Panc1 (cell line): ENCODE data around the gene SULT4A1. TPM values are rescaled to one million over a fixed set of nuclear protein-coding genes. Genes with fewer than 3 reads are reported as not detected.

ENCODE experiments used
- ATAC-seq: fragments of 200-7000 bp; cut with Tn5 transposase; 2 replicates; pipeline ENCODE4 v1.9.1; 2020; ENCODE audit warnings: mild to moderate bottlenecking, moderate library complexity
- BruUV-seq: library from RNA; stranded (reverse); fragments of 400-500 nt; replicated peaks from 2 replicates; lab custom pipeline; 2021; lab: Mats Ljungman, UMichigan
- CTCF ChIA-PET: fragments of 300-600 bp; sonication (Branson Sonifier 250); formaldehyde crosslinking; loops from one replicate; lab custom pipeline; 2022; ENCODE audit warnings: antibody characterized with exemption; lab: Charles Lee
- POLR2A ChIA-PET: fragments of 300-600 bp; sonication (Branson Sonifier 250); formaldehyde crosslinking; loops from one replicate; lab custom pipeline; 2022; ENCODE audit warnings: antibody characterized with exemption; lab: Charles Lee
- DNase-seq: peaks from one replicate; pipeline ENCODE4 v3.0.0-alpha.2; 2010; ENCODE audit warnings: low read depth, low spot score
- H3K27ac ChIP-seq: 2 replicates; pipeline ENCODE4 v1.5.1; 2011; ENCODE audit warnings: mild to moderate bottlenecking, low read length, inconsistent platforms
- H3K27me3 ChIP-seq: fragments of 200-500 bp; sonication (Bioruptor generic); 2 replicates; pipeline ENCODE4 v1.6.0; 2014; ENCODE audit warnings: low read length, inconsistent platforms; ENCODE audit not compliant: control insufficient read depth, insufficient read depth
- H3K36me3 ChIP-seq: fragments of 200-500 bp; sonication (Bioruptor generic); 2 replicates; pipeline ENCODE4 v1.5.1; 2014; ENCODE audit warnings: inconsistent platforms, mild to moderate bottlenecking, low read length, moderate library complexity; ENCODE audit not compliant: control insufficient read depth, insufficient read depth
- H3K4me1 ChIP-seq: 2 replicates; pipeline ENCODE4 v1.5.1; 2011; ENCODE audit warnings: inconsistent platforms, mild to moderate bottlenecking, low read length, moderate library complexity; ENCODE audit not compliant: control insufficient read depth, insufficient read depth
- H3K4me3 ChIP-seq, 2 experiments: 2 replicates each; pipeline ENCODE4 v1.5.1; 2011 to 2012; ENCODE audit warnings: low read depth in 2 of 2, low read length in 2 of 2, mild to moderate bottlenecking in 2 of 2, inconsistent platforms in 1 of 2, moderate library complexity in 1 of 2
- H3K9me3 ChIP-seq: fragments of 200-500 bp; sonication (Bioruptor generic); 2 replicates; pipeline ENCODE4 v1.5.1; 2014; ENCODE audit warnings: low read depth, mild to moderate bottlenecking, inconsistent platforms, low read length, moderate library complexity; ENCODE audit not compliant: control insufficient read depth, insufficient read depth
- POLR2AphosphoS5 ChIP-seq: IDR thresholded peaks from 2 replicates; pipeline ENCODE4 v1.6.1; 2012; ENCODE audit warnings: mild to moderate bottlenecking, low read depth, low read length, moderate library complexity
- SIN3A ChIP-seq: IDR thresholded peaks from 2 replicates; pipeline ENCODE4 v1.6.1; 2012; ENCODE audit warnings: low read depth, mild to moderate bottlenecking, low read length, moderate library complexity, borderline replicate concordance; ENCODE audit not compliant: insufficient read depth
- TCF7L2 ChIP-seq: IDR thresholded peaks from 2 replicates; pipeline ENCODE4 v1.6.1; 2011; ENCODE audit warnings: mild to moderate bottlenecking, low read depth, low read length, inconsistent platforms
- in situ Hi-C: cut with HindIII; loops from 2 replicates; pipeline ENCODE4 v1.10.0; 2016; ENCODE audit warnings: low sequenced_read_pairs, low pct_unique_long_range_greater_than_20kb
- intact Hi-C: fragments of 100-400 bp; cut with micrococcal nuclease; formaldehyde crosslinking; loops from one replicate; pipeline ENCODE4 v1.10.0; 2022; ENCODE audit not compliant: unreplicated experiment
- total RNA-seq: library from RNA; stranded (reverse); gene quantifications from one replicate; pipeline ENCODE4 v1.2.1, GENCODE V29; 2021; ENCODE audit not compliant: unreplicated experiment
- TF ChIP-seq, protein P1 (sequence below): fragments of 450-650 bp; IDR thresholded peaks from 2 replicates; pipeline ENCODE4 v1.5.1; 2017; ENCODE audit warnings: mild to moderate bottlenecking
- TF ChIP-seq, protein P2 (sequence below), 2 experiments: IDR thresholded peaks; 2 replicates each; pipeline ENCODE4 v1.6.1; 2011 to 2012; ENCODE audit warnings: low read depth in 2 of 2, control low read depth in 1 of 2, low read length in 1 of 2, mild to moderate bottlenecking in 1 of 2, moderate library complexity in 1 of 2; ENCODE audit not compliant: insufficient read depth in 1 of 2

Gene SULT4A1
- total RNA-seq, 1 experiment from 2014 or later: 12.0 TPM

DNA sequence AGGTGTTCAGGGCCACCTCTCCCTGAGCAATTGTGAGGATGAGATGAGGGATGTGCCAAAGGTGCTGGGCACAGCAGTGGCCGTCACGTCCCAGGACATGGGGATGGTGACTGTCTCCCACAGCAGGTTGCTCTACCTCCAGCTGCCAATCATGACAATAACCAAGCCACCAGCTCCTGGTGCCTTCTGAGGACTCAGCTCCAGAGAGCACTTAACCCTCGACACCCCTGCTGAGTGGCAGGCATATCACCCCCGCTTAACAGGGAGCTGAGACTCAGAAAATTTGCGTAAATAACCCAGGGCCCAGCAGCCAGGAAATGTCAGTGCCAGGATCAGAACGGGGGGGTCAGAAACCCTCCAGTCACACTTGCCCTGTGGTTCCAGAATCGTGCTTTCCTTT is 37.9 kb upstream of the SULT4A1 start:
- no peak for ATAC-seq
- CTCF ChIA-PET: no interaction called here
- H3K9me3 ChIP-seq: no peaks in the 10 kb centered on the region
- BruUV-seq: no TSS peak
- DNase-seq: no peak
- no peak for TF ChIP-seq TCF7L2
- TF ChIP-seq, protein P1, sequence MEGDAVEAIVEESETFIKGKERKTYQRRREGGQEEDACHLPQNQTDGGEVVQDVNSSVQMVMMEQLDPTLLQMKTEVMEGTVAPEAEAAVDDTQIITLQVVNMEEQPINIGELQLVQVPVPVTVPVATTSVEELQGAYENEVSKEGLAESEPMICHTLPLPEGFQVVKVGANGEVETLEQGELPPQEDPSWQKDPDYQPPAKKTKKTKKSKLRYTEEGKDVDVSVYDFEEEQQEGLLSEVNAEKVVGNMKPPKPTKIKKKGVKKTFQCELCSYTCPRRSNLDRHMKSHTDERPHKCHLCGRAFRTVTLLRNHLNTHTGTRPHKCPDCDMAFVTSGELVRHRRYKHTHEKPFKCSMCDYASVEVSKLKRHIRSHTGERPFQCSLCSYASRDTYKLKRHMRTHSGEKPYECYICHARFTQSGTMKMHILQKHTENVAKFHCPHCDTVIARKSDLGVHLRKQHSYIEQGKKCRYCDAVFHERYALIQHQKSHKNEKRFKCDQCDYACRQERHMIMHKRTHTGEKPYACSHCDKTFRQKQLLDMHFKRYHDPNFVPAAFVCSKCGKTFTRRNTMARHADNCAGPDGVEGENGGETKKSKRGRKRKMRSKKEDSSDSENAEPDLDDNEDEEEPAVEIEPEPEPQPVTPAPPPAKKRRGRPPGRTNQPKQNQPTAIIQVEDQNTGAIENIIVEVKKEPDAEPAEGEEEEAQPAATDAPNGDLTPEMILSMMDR: no peak
- TF ChIP-seq, protein P2, sequence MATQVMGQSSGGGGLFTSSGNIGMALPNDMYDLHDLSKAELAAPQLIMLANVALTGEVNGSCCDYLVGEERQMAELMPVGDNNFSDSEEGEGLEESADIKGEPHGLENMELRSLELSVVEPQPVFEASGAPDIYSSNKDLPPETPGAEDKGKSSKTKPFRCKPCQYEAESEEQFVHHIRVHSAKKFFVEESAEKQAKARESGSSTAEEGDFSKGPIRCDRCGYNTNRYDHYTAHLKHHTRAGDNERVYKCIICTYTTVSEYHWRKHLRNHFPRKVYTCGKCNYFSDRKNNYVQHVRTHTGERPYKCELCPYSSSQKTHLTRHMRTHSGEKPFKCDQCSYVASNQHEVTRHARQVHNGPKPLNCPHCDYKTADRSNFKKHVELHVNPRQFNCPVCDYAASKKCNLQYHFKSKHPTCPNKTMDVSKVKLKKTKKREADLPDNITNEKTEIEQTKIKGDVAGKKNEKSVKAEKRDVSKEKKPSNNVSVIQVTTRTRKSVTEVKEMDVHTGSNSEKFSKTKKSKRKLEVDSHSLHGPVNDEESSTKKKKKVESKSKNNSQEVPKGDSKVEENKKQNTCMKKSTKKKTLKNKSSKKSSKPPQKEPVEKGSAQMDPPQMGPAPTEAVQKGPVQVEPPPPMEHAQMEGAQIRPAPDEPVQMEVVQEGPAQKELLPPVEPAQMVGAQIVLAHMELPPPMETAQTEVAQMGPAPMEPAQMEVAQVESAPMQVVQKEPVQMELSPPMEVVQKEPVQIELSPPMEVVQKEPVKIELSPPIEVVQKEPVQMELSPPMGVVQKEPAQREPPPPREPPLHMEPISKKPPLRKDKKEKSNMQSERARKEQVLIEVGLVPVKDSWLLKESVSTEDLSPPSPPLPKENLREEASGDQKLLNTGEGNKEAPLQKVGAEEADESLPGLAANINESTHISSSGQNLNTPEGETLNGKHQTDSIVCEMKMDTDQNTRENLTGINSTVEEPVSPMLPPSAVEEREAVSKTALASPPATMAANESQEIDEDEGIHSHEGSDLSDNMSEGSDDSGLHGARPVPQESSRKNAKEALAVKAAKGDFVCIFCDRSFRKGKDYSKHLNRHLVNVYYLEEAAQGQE (IDR thresholded peaks at IDR 0.05; ENCODE audit: insufficient read depth in 1 of 2, low read depth in 2 of 2, low read length in 1 of 2): no peak
- no peak for TF ChIP-seq POLR2AphosphoS5
- no peak for TF ChIP-seq SIN3A
- H3K27ac ChIP-seq: no peak overlapping the region
- H3K36me3 ChIP-seq: no peaks in the 10 kb centered on the region
- in situ Hi-C loops (no loop called here), intact Hi-C loops (no loop called here)
- no peaks in the 10 kb centered on the region for H3K4me1 ChIP-seq
- H3K4me3 ChIP-seq: no peak overlapping the region
- H3K27me3 ChIP-seq: no peaks in the 10 kb centered on the region
- POLR2A ChIA-PET: no interaction called here

DNA sequence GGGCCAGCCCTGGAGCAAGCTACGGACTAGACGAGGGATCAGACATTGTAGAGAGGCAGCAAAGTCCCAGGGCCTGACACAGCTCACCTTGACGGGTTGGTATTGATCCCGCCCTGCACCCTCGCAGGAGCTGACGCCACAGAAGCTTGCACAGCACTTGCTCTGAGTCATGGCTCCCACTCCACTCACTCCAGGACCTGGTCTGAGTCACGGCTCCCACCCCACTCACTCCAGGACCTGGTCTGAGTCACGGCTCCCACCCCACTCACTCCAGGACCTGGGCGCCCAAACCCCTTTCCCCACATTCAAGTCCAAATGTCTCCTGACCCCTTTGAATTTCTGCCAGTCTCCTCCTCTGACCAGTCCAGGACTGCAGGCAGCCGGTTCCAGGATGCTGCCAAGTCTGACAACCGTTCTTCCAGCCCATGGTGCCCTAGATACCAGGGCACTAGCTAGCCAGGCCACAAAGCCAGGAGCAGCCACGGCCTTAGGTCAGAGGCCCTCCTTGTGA is 35.5 kb upstream of the SULT4A1 start:
- Histone ChIP-seq H3K27ac (no peak overlapping the region), H3K4me3 (no peak overlapping the region), H3K9me3 (no peaks in the 10 kb centered on the region), H3K27me3 (no peaks in the 10 kb centered on the region), H3K36me3 (no peaks in the 10 kb centered on the region), H3K4me1 (no peaks in the 10 kb centered on the region)
- ChIA-PET POLR2A (no interaction called here), CTCF (interaction anchor here (1.4 kb wide), 1 partner anchor 13 kb away, joined by 3 read pairs; no protein-coding TSS in a partner anchor)
- ATAC-seq (peak; percentile 38), DNase-seq (no peak)
- in situ Hi-C loops (no loop called here), intact Hi-C loops (no loop called here)
- no TSS peak for BruUV-seq
- TF ChIP-seq, protein P1: no peak
- TF ChIP-seq POLR2AphosphoS5: no peak
- TF ChIP-seq TCF7L2: no peak
- TF ChIP-seq, protein P2 (IDR thresholded peaks at IDR 0.05; ENCODE audit: insufficient read depth in 1 of 2, low read depth in 2 of 2, low read length in 1 of 2): no peak
- no peak for TF ChIP-seq SIN3A
